Activated CD4-positive, alpha-beta T cell treated with anti-CD3 and anti-CD28 coated beads, Interleukin-2, amount 50 U/mL, for 16 hours (primary cell): ENCODE results near the gene PNMA8C.
"Not testable (repeated sequence)": the region's sequence is repeated elsewhere in the genome, so short reads cannot be mapped to it uniquely, and the experiment has no call there.

Experiments
- DNase-seq: peaks from one replicate; pipeline ENCODE4 v3.0.0-alpha.2; 2020

The PNMA8C gene

DNA sequence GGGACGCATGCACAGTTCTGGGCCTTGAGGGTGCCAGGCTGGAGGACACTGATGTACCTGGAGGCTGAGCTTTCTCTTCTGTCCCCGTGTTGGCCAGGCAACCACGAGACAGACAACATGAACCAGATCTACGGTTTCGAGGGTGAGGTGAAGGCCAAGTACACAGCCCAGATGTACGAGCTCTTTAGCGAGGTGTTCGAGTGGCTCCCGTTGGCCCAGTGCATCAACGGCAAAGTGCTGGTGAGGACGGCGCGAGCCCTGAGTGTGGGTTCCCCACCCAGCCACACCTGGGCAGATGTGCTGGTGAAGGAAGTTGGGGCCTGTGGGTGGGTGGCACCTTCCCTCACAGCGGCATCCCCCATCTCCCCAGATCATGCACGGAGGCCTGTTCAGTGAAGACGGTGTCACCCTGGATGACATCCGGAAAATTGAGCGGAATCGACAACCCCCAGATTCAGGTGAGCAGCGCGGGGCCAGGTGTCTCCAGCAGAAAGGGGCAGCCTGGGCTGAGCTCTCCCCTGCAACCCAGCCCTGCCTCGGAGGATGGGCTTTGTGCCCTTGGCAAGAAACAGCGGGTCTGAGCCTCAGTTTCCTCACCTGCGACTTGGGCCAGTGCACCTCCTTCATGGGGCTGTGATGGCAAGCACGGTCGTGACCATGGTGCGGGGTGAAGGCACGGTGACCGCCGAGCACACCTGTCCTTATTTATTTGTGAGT, 41.6 kb downstream of the PNMA8C start:
- no peak for DNase-seq

DNA sequence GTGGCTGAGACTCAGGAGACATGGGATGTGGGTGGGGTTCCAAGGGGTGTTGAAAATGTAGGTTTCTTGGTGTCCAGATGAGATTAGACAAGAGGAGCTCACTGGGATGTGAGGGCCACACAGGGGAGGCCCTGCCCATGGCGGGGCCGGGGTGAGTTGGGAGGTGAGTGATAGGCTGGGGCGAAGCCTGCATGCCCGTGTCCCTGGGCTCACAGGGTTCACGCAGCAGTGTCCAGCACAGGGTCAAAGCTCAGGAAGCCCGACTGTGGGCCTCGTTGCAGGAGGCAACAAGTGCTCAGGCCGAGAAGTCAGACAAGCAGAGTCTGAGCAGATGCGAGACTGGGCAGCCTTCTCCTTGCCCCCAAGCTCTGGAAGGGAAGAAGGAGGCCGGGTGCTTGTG, 42.6 kb downstream of the PNMA8C start:
- DNase-seq = no peak

DNA sequence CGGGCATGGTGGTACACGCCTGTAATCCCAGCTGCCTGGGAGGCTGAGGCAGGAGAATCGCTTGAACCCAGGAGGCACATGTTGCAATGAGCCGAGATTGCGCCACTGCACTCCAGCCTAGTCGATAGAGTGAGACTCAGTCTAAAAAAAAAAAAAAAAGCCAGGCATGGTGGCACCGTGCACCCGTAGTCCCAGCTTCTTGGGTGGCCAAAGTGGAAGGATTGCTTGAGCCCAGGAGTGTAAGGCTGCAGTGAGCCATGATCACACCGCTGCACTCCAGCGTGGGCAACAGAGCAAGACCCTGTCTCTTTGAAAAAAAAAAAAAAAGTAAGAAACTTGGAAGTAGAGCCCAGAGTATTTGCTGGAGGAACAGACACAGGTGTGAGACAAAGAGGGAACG, 43.1 kb downstream of the PNMA8C start:
- no peak for DNase-seq

DNA sequence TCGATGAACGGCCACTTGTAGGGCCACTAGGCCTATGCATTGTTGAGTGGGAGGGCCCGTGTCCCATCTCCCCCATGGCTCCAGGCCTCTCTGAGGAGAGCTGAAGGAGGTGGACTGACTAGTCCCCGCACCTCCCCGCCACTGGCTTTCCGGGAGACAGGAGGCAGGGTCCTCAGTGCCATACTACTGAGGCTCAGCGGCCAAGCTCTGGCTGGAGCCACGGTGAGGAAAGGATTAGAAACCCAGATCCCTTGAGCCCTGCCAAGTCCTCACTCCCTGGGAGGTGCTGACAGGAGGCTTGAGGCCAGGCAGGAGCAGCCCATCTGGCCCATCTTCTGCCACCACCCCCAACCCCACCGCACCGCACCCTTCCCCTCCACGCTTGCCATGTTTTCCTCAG, 44.3 kb downstream of the PNMA8C start:
- DNase-seq = no peak

DNA sequence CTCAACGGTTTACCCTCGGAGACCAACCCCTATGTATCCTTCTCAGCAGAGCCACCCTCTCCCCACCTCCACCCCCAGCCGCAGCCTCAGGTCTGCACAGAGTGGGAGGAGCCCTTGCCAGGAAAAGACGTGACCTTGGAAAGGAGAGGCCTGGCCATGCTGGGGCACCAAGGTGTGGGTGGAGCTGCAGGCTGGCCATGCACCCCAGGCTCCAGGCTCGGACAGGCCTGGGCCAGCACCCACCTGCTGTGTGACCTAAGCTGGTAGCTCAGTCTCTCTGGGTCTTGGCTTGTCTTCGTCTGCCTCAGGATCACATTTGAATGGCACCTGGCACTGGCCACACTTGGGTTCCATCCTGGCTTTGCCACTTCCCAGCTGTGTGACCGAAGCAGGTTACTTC, 44.9 kb downstream of the PNMA8C start:
- no peak for DNase-seq

DNA sequence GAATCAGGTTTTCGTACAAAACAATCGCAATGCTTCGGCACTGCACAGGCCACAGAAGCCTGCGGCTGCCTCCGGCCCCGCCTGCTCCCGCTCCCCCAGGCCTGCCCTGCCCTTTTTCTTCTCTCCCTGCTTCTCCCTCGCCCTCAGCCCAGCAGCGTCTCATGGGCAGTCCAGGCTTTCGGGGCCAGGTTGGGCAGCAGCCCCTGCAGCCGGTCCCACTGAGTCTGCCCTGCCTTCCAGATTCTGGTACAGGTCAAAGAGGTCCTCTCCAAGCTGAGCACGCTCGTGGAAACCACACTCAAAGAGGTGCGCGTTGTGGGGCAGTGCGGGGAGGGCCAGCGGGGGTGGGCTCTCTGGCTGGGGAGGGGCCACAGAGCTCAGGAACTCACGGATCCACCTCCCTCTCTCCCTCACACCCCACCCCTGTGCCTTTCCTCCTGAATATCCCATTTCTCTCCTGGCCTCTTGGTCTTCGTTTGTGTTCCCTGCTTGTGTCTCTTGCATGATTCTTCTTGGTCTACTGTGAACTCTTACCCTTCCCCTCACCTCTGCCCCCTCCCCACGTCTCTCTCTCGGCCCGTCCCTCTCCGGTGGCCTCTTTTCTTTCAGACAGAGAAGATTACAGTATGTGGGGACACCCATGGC, 45.4 kb downstream of the PNMA8C start:
- DNase-seq = no peak

DNA sequence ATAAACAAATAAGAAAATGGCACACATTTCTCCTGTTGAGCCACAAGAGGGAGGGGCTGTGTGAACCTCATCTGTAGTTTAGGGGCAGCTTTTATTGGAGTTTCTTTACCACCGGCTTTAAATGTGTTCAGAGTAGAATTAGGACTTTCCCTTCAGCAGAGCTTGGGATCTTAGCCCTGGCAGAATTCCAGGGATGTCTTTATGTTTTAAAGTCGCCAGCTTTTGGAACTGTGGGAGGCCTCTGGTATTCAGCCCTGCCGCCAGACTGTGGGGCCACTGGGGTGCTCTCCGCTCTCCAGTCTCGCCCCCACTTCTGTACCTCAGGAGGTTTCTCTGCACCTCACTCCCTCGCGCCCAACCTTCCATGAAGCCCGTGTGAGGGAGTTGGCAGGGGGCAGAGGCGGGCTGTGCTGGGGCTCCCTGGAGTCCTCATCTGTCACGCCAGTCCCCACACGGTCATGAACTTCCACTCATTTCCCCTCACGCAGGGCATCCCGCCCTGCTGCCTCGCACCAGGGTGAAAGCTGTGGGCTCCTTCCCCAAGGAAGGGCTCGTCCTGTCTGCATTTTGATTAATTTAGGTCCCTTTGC, 46.9 kb downstream of the PNMA8C start:
- no peak for DNase-seq

DNA sequence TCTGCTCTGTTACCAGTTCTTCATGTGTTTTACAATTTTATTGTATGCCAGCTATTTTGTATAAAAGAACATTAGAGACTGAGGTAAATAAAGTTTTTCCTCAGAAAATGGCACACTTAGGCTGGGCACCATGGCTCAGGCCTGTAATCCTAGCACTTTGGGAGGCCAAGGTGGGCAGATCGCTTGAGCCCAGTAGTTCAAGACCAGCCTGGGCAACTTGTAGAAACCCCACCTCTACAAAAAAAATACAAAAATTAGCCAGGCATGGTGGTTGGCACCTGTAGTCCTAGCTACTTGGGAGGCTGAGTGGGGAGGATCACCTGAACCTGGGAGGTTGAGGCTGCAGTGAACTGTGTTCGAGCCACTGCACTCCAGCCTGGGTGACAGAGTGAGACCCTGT, 47.4 kb downstream of the PNMA8C start:
- DNase-seq = no peak

DNA sequence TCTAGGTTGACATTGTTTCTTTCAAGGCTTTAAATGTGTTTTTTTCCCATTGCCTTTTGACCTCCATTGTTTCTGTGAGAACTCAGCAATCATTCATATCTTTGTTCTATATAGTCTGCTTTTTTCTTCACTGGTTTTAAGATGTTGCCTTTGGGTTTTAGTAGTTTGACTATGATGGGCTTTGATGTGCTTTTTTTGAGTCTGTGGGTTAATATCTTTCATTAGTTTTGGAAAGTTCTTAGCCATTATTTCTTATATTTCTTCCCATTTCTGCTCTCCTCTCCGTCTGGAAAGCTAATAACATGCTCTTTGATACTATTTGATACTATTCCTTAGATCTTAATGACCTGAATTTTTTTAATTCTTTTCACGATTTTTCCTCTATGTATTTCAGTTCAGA, 48.0 kb downstream of the PNMA8C start:
- no peak for DNase-seq

DNA sequence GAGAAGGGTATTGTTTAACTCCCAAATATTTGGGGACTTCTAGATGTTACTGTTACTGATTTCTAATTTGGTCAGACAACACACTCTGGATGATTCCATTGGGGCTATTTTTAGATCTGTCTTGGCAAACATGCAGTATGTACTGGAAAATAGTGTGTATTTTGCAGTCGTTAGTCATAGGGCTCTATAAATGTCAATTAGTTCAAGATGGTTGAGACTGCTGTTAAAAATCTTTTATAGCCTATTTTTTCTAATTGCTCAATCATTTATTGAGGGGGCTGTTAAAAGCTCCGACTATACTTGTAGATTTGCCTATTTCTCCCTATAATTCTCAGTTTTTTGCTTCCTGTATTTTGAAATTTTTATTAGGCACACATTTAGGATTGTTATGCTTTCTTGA, 50.5 kb downstream of the PNMA8C start:
- DNase-seq = no peak

DNA sequence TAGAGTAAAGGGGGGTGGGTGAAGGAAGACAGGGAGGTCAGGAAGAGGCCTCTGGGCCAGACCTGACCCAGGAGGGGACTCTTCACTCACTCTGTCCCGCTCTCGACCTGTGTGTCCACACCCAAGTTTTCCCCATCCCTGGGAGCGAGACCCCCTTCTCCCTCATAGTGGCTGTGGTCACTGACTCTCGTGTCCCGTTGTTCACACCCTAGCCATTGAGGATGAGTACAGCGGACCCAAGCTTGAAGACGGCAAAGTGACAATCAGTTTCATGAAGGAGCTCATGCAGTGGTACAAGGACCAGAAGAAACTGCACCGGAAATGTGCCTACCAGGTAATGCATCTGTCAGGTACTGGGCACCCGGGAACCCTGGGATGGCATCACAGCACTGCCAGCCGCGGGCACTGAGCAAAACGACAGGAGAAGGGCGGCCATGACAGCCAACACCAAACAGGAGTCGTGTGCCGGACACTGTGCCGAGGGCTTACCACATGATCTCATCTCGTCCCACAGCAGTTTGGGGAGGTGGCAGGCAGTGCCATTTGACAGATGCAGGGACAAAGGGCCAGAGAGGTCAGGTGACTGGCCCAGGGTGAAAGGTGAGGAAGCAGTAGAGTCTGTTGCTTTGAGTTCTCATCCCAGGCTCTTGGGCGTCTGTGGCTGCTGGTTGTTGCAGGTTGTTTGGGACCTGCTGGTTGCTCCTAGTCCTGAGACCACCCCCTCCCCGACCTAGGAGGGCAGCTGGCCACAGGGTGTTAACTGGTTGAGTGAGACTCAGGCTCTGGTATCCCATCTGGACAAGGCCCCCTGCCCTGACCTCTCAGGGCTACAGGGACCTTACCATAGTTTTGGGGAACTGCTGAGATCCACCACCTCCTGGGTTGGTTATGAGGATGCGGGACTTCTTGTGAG, 52.2 kb downstream of the PNMA8C start:
- no peak for DNase-seq

DNA sequence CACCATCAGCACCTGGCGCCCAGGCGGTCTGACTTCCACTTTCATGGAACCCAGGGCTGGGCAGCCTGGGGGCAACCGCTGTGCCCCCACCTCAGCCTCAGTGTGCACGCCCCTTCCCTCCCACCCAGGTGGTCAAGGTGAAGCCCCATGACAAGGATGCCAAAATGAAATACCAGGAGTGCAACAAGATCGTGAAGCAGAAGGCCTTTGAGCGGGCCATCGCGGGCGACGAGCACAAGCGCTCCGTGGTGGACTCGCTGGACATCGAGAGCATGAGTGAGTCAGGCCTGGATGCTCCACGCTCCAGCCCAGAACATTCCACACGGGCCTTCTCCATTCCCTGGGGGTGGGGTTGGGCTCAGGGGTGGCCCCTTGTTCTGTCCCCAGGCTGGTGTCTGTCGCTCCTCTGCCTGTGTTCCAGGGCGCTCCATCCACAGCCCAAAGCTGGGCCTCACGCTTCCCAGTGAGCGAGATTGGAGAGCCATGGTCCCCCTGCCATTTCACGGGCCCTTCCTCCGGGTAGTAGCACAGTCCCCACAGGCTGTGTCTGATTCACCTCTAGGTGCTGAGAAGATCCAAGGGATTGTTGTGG, 53.2 kb downstream of the PNMA8C start:
- not testable (repeated sequence) for DNase-seq
